HEK293 (cell line): ENCODE measurements around the gene MALT1.

Source experiments
- CTCF ChIA-PET: fragments of 350-600 bp; formaldehyde crosslinking; extraction: SDS; loops from one replicate; lab custom pipeline; 2021; ENCODE audit warnings: antibody characterized with exemption; lab: Yijun Ruan, JAX
- POLR2A ChIA-PET: fragments of 300-600 bp; formaldehyde crosslinking; extraction: SDS; loops from one replicate; lab custom pipeline; 2020; ENCODE audit warnings: antibody characterized with exemption, inconsistent platforms; lab: Yijun Ruan, JAX
- H3K27ac ChIP-seq: fragments of 200-500 bp; sonication (Bioruptor generic); 2 replicates; pipeline ENCODE4 v1.5.1; 2014; ENCODE audit warnings: low read depth, low read length, control low read depth, inconsistent platforms; ENCODE audit errors: extremely low read depth
- H3K36me3 ChIP-seq, 2 experiments: fragments of 200-500 bp in 1 of 2; sonication (Bioruptor generic) in 1 of 2; 1 replicate in 1 of 2; 2 replicates in 1 of 2; pipeline ENCODE4 v1.5.1; 2014 to 2017; ENCODE audit warnings: inconsistent platforms in 2 of 2, low read length in 2 of 2; ENCODE audit not compliant: control insufficient read depth in 2 of 2, insufficient read depth in 1 of 2
- H3K4me1 ChIP-seq: fragments of 200-500 bp; sonication (Bioruptor generic); 2 replicates; pipeline ENCODE4 v1.5.1; 2014; ENCODE audit warnings: mild to moderate bottlenecking, low read length, inconsistent platforms; ENCODE audit not compliant: control insufficient read depth, insufficient read depth
- H3K4me3 ChIP-seq: 2 replicates; pipeline ENCODE4 v1.5.1; 2011; ENCODE audit warnings: low read depth, mild to moderate bottlenecking, control low read depth, low read length, moderate library complexity
- H3K9me3 ChIP-seq: fragments of 200-500 bp; sonication (Bioruptor generic); 2 replicates; pipeline ENCODE4 v1.5.1; 2014; ENCODE audit warnings: low read depth, low read length, inconsistent platforms; ENCODE audit not compliant: control insufficient read depth, insufficient read depth
- ATF2 ChIP-seq: fragments of 450-650 bp; formaldehyde crosslinking; IDR thresholded peaks from 2 replicates; pipeline ENCODE4 v1.5.1; 2016; ENCODE audit warnings: missing biosample characterization, missing genetic modification characterization, low read depth
- MYNN ChIP-seq: fragments of 450-650 bp; formaldehyde crosslinking; IDR thresholded peaks from 2 replicates; pipeline ENCODE4 v1.5.1; 2016; ENCODE audit warnings: missing biosample characterization, missing genetic modification characterization, borderline replicate concordance
- SETDB1 ChIP-seq: IDR thresholded peaks from one replicate; pipeline ENCODE4 v1.6.1; 2017; ENCODE audit warnings: mild to moderate bottlenecking, low read length, moderate library complexity, mixed read lengths; ENCODE audit not compliant: insufficient read length
- TCF7L2 ChIP-seq: IDR thresholded peaks from 2 replicates; pipeline ENCODE4 v1.6.1; 2011; ENCODE audit warnings: low read depth, mild to moderate bottlenecking, inconsistent platforms, low read length, moderate library complexity, borderline replicate concordance
- ZFP3 ChIP-seq: fragments of 450-650 bp; formaldehyde crosslinking; IDR thresholded peaks from 2 replicates; pipeline ENCODE4 v1.5.1; 2016; ENCODE audit warnings: low read depth, missing biosample characterization, missing genetic modification characterization
- ZIC2 ChIP-seq: fragments of 450-650 bp; formaldehyde crosslinking; IDR thresholded peaks from 2 replicates; pipeline ENCODE4 v1.5.1; 2016; ENCODE audit warnings: missing biosample characterization, missing genetic modification characterization
- ZNF10 ChIP-seq: fragments of 450-650 bp; formaldehyde crosslinking; IDR thresholded peaks from 2 replicates; pipeline ENCODE4 v1.5.1; 2017; ENCODE audit warnings: missing biosample characterization, missing genetic modification characterization
- ZNF2 ChIP-seq: fragments of 450-650 bp; formaldehyde crosslinking; IDR thresholded peaks from 2 replicates; pipeline ENCODE4 v1.5.1; 2016; ENCODE audit warnings: missing biosample characterization, missing genetic modification characterization
- ZNF223 ChIP-seq: fragments of 450-650 bp; formaldehyde crosslinking; IDR thresholded peaks from 2 replicates; pipeline ENCODE4 v1.5.1; 2016; ENCODE audit warnings: missing biosample characterization, missing genetic modification characterization
- ZNF274 ChIP-seq, 2 experiments: fragments of 200-500 bp in 1 of 2; fragments of 450-650 bp in 1 of 2; sonication (Bioruptor generic) in 1 of 2; formaldehyde crosslinking in 1 of 2; IDR thresholded peaks; 2 replicates each; pipeline versions ENCODE4 v1.5.1 to v1.6.1; 2014 to 2016; ENCODE audit warnings: borderline replicate concordance in 1 of 2, inconsistent platforms in 1 of 2, low read length in 1 of 2, missing biosample characterization in 1 of 2, missing genetic modification characterization in 1 of 2
- ZNF302 ChIP-seq: fragments of 450-650 bp; formaldehyde crosslinking; IDR thresholded peaks from 2 replicates; pipeline ENCODE4 v1.5.1; 2016; ENCODE audit warnings: missing biosample characterization, missing genetic modification characterization, low read depth
- ZNF561 ChIP-seq: fragments of 450-650 bp; IDR thresholded peaks from 2 replicates; pipeline ENCODE4 v1.5.1; 2018; ENCODE audit warnings: missing biosample characterization, missing genetic modification characterization, borderline replicate concordance
- ZNF785 ChIP-seq: fragments of 450-650 bp; formaldehyde crosslinking; IDR thresholded peaks from 2 replicates; pipeline ENCODE4 v1.5.1; 2016; ENCODE audit warnings: missing biosample characterization, missing genetic modification characterization
- TF ChIP-seq, protein P1 (sequence below): fragments of 450-650 bp; formaldehyde crosslinking; IDR thresholded peaks from 2 replicates; pipeline ENCODE4 v1.5.1; 2016; ENCODE audit warnings: missing biosample characterization, missing genetic modification characterization, low read depth
- TF ChIP-seq, protein P2 (sequence below): fragments of 450-650 bp; formaldehyde crosslinking; IDR thresholded peaks from 2 replicates; pipeline ENCODE4 v1.5.1; 2016; ENCODE audit warnings: missing biosample characterization, missing genetic modification characterization

Gene MALT1

GRCh38 chr18:58770601-58771000, 99.3 kb downstream of the MALT1 start:
- no peak overlapping the region for H3K27ac ChIP-seq
- no peaks in the 10 kb centered on the region for H3K36me3 ChIP-seq
- TF ChIP-seq MYNN (tag by site-specific recombination) (no peak), ZNF785 (tag by site-specific recombination) (no peak), ZNF2 (tag by site-specific recombination) (no peak), ZNF274 (IDR thresholded peaks at IDR 0.05; ENCODE audit: low read length) (no peak), ZNF274 (tag by site-specific recombination; IDR thresholded peaks at IDR 0.05; ENCODE audit: borderline replicate concordance) (no peak), ZNF223 (tag by site-specific recombination) (no peak), ATF2 (tag by site-specific recombination) (no peak), TCF7L2 (no peak), ZIC2 (tag by site-specific recombination) (no peak), ZNF561 (tag by site-specific recombination) (no peak), ZNF10 (no peak)
- TF ChIP-seq, protein P1, sequence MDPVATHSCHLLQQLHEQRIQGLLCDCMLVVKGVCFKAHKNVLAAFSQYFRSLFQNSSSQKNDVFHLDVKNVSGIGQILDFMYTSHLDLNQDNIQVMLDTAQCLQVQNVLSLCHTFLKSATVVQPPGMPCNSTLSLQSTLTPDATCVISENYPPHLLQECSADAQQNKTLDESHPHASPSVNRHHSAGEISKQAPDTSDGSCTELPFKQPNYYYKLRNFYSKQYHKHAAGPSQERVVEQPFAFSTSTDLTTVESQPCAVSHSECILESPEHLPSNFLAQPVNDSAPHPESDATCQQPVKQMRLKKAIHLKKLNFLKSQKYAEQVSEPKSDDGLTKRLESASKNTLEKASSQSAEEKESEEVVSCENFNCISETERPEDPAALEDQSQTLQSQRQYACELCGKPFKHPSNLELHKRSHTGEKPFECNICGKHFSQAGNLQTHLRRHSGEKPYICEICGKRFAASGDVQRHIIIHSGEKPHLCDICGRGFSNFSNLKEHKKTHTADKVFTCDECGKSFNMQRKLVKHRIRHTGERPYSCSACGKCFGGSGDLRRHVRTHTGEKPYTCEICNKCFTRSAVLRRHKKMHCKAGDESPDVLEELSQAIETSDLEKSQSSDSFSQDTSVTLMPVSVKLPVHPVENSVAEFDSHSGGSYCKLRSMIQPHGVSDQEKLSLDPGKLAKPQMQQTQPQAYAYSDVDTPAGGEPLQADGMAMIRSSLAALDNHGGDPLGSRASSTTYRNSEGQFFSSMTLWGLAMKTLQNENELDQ (tag by site-specific recombination): no peak
- H3K9me3 ChIP-seq: no peaks in the 10 kb centered on the region
- H3K4me1 ChIP-seq: peaks cover 2% of the 10 kb centered on the region; the same call in 1 of the 2 replicates
- CTCF ChIA-PET: interaction anchor here (0.5 to 12.6 kb wide), 10 partner anchors 10 to 1160 kb away, joined by 3 to 363 read pairs (median 5); partner anchors contain the start of gene MALT1
- POLR2A ChIA-PET: no interaction called here
- no peak overlapping the region for H3K4me3 ChIP-seq

DNA sequence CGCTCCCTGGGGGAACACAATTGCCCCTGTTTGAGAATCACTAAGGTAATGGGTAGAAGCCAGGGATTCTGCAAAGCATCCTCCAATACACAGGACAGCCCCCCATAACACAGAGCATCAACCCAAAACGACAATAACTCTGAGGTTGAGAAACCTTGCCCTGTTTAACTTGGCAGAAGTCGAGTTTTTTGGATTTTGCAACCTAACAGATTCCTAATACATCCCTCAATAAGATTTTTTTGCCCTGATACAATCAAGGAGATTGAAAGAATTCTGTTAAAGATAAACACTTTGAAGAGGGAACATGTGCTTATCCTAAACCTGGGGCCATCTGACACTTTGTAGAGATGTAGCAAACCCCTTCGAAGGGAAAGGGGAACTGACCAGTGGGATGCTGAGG, 100.9 kb downstream of the MALT1 start:
- no peak overlapping the region for H3K27ac ChIP-seq
- TF ChIP-seq ZFP3 (no peak), SETDB1 (no peak), ZNF302 (tag by site-specific recombination) (no peak)
- TF ChIP-seq, protein P2, sequence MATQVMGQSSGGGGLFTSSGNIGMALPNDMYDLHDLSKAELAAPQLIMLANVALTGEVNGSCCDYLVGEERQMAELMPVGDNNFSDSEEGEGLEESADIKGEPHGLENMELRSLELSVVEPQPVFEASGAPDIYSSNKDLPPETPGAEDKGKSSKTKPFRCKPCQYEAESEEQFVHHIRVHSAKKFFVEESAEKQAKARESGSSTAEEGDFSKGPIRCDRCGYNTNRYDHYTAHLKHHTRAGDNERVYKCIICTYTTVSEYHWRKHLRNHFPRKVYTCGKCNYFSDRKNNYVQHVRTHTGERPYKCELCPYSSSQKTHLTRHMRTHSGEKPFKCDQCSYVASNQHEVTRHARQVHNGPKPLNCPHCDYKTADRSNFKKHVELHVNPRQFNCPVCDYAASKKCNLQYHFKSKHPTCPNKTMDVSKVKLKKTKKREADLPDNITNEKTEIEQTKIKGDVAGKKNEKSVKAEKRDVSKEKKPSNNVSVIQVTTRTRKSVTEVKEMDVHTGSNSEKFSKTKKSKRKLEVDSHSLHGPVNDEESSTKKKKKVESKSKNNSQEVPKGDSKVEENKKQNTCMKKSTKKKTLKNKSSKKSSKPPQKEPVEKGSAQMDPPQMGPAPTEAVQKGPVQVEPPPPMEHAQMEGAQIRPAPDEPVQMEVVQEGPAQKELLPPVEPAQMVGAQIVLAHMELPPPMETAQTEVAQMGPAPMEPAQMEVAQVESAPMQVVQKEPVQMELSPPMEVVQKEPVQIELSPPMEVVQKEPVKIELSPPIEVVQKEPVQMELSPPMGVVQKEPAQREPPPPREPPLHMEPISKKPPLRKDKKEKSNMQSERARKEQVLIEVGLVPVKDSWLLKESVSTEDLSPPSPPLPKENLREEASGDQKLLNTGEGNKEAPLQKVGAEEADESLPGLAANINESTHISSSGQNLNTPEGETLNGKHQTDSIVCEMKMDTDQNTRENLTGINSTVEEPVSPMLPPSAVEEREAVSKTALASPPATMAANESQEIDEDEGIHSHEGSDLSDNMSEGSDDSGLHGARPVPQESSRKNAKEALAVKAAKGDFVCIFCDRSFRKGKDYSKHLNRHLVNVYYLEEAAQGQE (tag by site-specific recombination): no peak
- no peaks in the 10 kb centered on the region for H3K36me3 ChIP-seq
- no peaks in the 10 kb centered on the region for H3K9me3 ChIP-seq
- H3K4me3 ChIP-seq: no peak overlapping the region
- POLR2A ChIA-PET: no interaction called here
- CTCF ChIA-PET: interaction anchor here (0.5 to 9.3 kb wide), 4 partner anchors 8 to 421 kb away, joined by 3 to 155 read pairs (median 55); no protein-coding TSS in a partner anchor
- peaks cover 2% of the 10 kb centered on the region; the same call in 1 of the 2 replicates for H3K4me1 ChIP-seq
